Measurements from ENCODE around the gene PBX1.

- TF ChIP-seq CTCF (IDR thresholded peaks at IDR 0.05; ENCODE audit: low read depth, low read length) (no peak), EZH2phosphoT487 (IDR thresholded peaks at IDR 0.05; ENCODE audit: low read depth) (no peak)
Observed at GRCh38 chr1:164613176-164613575, 54.2 kb downstream of the PBX1 start.

Measured in OCI-LY3 (cell line).